HepG2 (cell line): Measurements from ENCODE around the gene SAPCD2. TPM values are rescaled to one million over a fixed set of nuclear protein-coding genes. Genes with fewer than 3 reads are reported as not detected.
A peak's percentile ranks its signal among the peaks of the same experiment; 100 is the strongest.

Experiments
- ATAC-seq: fragments of 200-7000 bp; cut with Tn5 transposase; 3 replicates; pipeline ENCODE4 v1.9.1; 2020; ENCODE audit warnings: mild to moderate bottlenecking, moderate library complexity
- BruUV-seq: library from RNA; stranded (reverse); fragments of 400-500 nt; replicated peaks from 2 replicates; lab custom pipeline; 2021; lab: Mats Ljungman, UMichigan
- CTCF ChIA-PET: fragments of 300-600 bp; formaldehyde crosslinking; extraction: SDS; loops from one replicate; lab custom pipeline; 2021; ENCODE audit warnings: low total read pairs, inconsistent platforms, low intra/inter-chr PET ratio; lab: Yijun Ruan, JAX
- POLR2A ChIA-PET: fragments of 350-600 bp; sonication (Branson Sonifier 250); formaldehyde crosslinking; loops from one replicate; lab custom pipeline; 2020; ENCODE audit warnings: antibody characterized with exemption, inconsistent platforms; lab: Yijun Ruan, JAX
- DNase-seq: peaks from one replicate; pipeline ENCODE4 v3.0.0-alpha.2; 2015; ENCODE audit warnings: low spot score
- FAIRE-seq: peaks from 3 replicates; lab custom pipeline; 2011; peaks lifted over from hg19 to GRCh38; lab: Jason Lieb, UNC
- H2AFZ ChIP-seq: one replicate; pipeline ENCODE4 v1.6.1; 2011; ENCODE audit warnings: low read length, inconsistent platforms
- H3K27ac ChIP-seq: fragments of 300-600 bp; 3 replicates; pipeline ENCODE4 v1.8.0; 2011; ENCODE audit warnings: mixed run types, mild to moderate bottlenecking, mixed read lengths, low read length, inconsistent platforms; ENCODE audit not compliant: insufficient read depth; ENCODE audit errors: extremely low read length
- H3K27me3 ChIP-seq, 2 experiments: fragments of 200-600 bp in 1 of 2; 2 replicates in 1 of 2; 3 replicates in 1 of 2; pipeline versions ENCODE4 v1.6.0 to v1.8.0; 2011; ENCODE audit warnings: low read length in 2 of 2, mild to moderate bottlenecking in 2 of 2, moderate library complexity in 2 of 2, inconsistent platforms in 1 of 2; ENCODE audit not compliant: insufficient read depth in 2 of 2, control insufficient read depth in 1 of 2
- H3K36me3 ChIP-seq, 2 experiments: fragments of 200-600 bp in 1 of 2; replicated peaks in 1 of 2; 2 replicates in 1 of 2; 3 replicates in 1 of 2; pipeline versions ENCODE4 v1.5.1 to v1.8.0; 2011; ENCODE audit warnings: low read length in 2 of 2, inconsistent platforms in 1 of 2; ENCODE audit not compliant: insufficient read depth in 2 of 2, control insufficient read depth in 1 of 2
- H3K4me1 ChIP-seq: 2 replicates; pipeline ENCODE4 v1.5.1; 2012; ENCODE audit warnings: low read length, inconsistent platforms; ENCODE audit not compliant: insufficient read depth
- H3K4me2 ChIP-seq: 2 replicates; pipeline ENCODE4 v1.6.0; 2011; ENCODE audit warnings: low read depth, low read length, inconsistent platforms
- H3K4me3 ChIP-seq, 3 experiments: fragments of 200-600 bp in 1 of 3; sonication (generic), shearing (Covaris generic) in 1 of 3; replicated peaks in 1 of 3; 2 replicates each; pipeline ENCODE4 v1.5.1; 2011 to 2016; ENCODE audit warnings: low read length in 3 of 3, inconsistent platforms in 2 of 3, low read depth in 2 of 3, mild to moderate bottlenecking in 2 of 3, control low read depth in 1 of 3, mixed read lengths in 1 of 3; ENCODE audit not compliant: insufficient read depth in 1 of 3
- H3K79me2 ChIP-seq: one replicate; pipeline ENCODE4 v1.6.1; 2011; ENCODE audit warnings: low read length, inconsistent platforms; ENCODE audit not compliant: insufficient read depth
- H3K9ac ChIP-seq: 2 replicates; pipeline ENCODE4 v1.6.0; 2011; ENCODE audit warnings: mild to moderate bottlenecking, low read depth, low read length, inconsistent platforms; ENCODE audit not compliant: insufficient read depth
- H3K9me3 ChIP-seq: 2 replicates; pipeline ENCODE4 v1.5.1; 2012; ENCODE audit warnings: mild to moderate bottlenecking, low read length
- H4K20me1 ChIP-seq: 2 replicates; pipeline ENCODE4 v1.6.0; 2011; ENCODE audit warnings: inconsistent platforms, mild to moderate bottlenecking, low read length, moderate library complexity; ENCODE audit not compliant: insufficient read depth
- CSRNP1 ChIP-seq: sonication (generic); formaldehyde crosslinking; IDR thresholded peaks from 2 replicates; pipeline ENCODE4 v1.8.1; 2023; ENCODE audit warnings: mild to moderate bottlenecking, missing genetic modification reagents
- GMEB1 ChIP-seq: sonication (generic); formaldehyde crosslinking; IDR thresholded peaks from 2 replicates; pipeline ENCODE4 v1.5.1; 2020; ENCODE audit warnings: missing genetic modification reagents, mild to moderate bottlenecking, borderline replicate concordance
- HES4 ChIP-seq: sonication (generic); formaldehyde crosslinking; IDR thresholded peaks from 2 replicates; pipeline ENCODE4 v1.9.0; 2021; ENCODE audit warnings: mild to moderate bottlenecking, missing genetic modification reagents, borderline replicate concordance
- HNRNPL ChIP-seq: fragments of 200-400 bp; formaldehyde crosslinking; IDR thresholded peaks from 2 replicates; pipeline ENCODE4 v1.6.1; 2017; ENCODE audit warnings: mild to moderate bottlenecking, low read depth, low read length
- JUNB ChIP-seq: sonication (generic); formaldehyde crosslinking; IDR thresholded peaks from 2 replicates; pipeline ENCODE4 v1.8.0; 2022; ENCODE audit warnings: missing genetic modification reagents, mild to moderate bottlenecking, borderline replicate concordance
- MAX ChIP-seq: IDR thresholded peaks from 2 replicates; pipeline ENCODE4 v1.6.1; 2012; ENCODE audit warnings: inconsistent platforms
- MIER2 ChIP-seq: IDR thresholded peaks from 2 replicates; pipeline ENCODE4 v1.6.1; 2016; ENCODE audit warnings: missing biosample characterization, missing genetic modification reagents
- RAD21 ChIP-seq: fragments of 450-650 bp; formaldehyde crosslinking; IDR thresholded peaks from 2 replicates; pipeline ENCODE4 v1.5.0; 2020; ENCODE audit warnings: mild to moderate bottlenecking
- SALL1 ChIP-seq: sonication (generic); formaldehyde crosslinking; IDR thresholded peaks from 2 replicates; pipeline ENCODE4 v1.8.0; 2022; ENCODE audit warnings: mild to moderate bottlenecking, missing genetic modification reagents
- STAG1 ChIP-seq: sonication (generic); formaldehyde crosslinking; IDR thresholded peaks from 2 replicates; pipeline ENCODE4 v1.4.0; 2020; ENCODE audit warnings: missing genetic modification reagents
- ZBTB38 ChIP-seq: sonication (generic); formaldehyde crosslinking; IDR thresholded peaks from 2 replicates; pipeline ENCODE4 v1.5.1; 2020; ENCODE audit warnings: mild to moderate bottlenecking, missing genetic modification reagents
- ZFY ChIP-seq: sonication (generic); formaldehyde crosslinking; IDR thresholded peaks from 2 replicates; pipeline ENCODE4 v1.4.0; 2020; ENCODE audit warnings: missing genetic modification reagents
- ZNF687 ChIP-seq: sonication (generic); formaldehyde crosslinking; IDR thresholded peaks from 2 replicates; pipeline ENCODE4 v1.5.1; 2020; ENCODE audit warnings: mild to moderate bottlenecking, missing genetic modification reagents, moderate library complexity
- WGBS: methylation state at CpG from one replicate; pipeline ENCODE4 v1.1.6; 2017; ENCODE audit warnings: low lambda C conversion rate; 5-methylcytosine and 5-hydroxymethylcytosine counted together
- in situ Hi-C: cut with HindIII; loops from 2 replicates; pipeline ENCODE4 v1.10.0; 2017; ENCODE audit warnings: low pct_unique_long_range_greater_than_20kb; ENCODE audit not compliant: extremely low pct_ligation_motif_present
- intact Hi-C: fragments of 100-400 bp; cut with micrococcal nuclease; formaldehyde crosslinking; loops from one replicate; pipeline ENCODE4 v1.10.0; 2022; ENCODE audit not compliant: unreplicated experiment
- polyA plus RNA-seq, 8 experiments: library from polyadenylated mRNA; depleted of rRNA in 3 of 8; stranded (reverse) in 7 of 8; unstranded in 1 of 8; fragments of >200 nt; fragmentation: Illumina TruSeq in 4 of 8; extraction: Trizol in 4 of 8; gene quantifications; 2 replicates each; pipeline versions ENCODE4 v1.2.1 to v1.2.3, GENCODE V29; 2011 to 2016; ENCODE audit warnings: low read depth in 4 of 8, missing spikeins in 1 of 8, mixed read lengths in 1 of 8; ENCODE audit not compliant: insufficient read depth in 1 of 8
- total RNA-seq, 5 experiments: library from RNA; depleted of rRNA; stranded (reverse); fragments of >200 nt; fragmentation: Illumina TruSeq; extraction: Trizol; gene quantifications; 2 replicates each; pipeline ENCODE4 v1.2.3, GENCODE V29; 2016; ENCODE audit warnings: low read depth in 1 of 5

The SAPCD2 gene
- total and polyA plus RNA-seq, 2 of the 13 experiments (the other 11 are each of a cell fraction or from before 2014, with no cell fraction given), result 21.9 to 42.8 TPM

- Histone ChIP-seq H3K27ac (no peak overlapping the region), H3K4me3 (no peak overlapping the region), H4K20me1 (no peaks in the 10 kb centered on the region; the same call in 1 of the 2 replicates), H3K36me3 (no peaks in the 10 kb centered on the region), H3K9ac (no peak overlapping the region), H3K4me1 (peaks cover 26% of the 10 kb centered on the region), H3K79me2 (peaks cover 7% of the 10 kb centered on the region), H3K9me3 (no peaks in the 10 kb centered on the region), H3K4me2 (no peak overlapping the region), H3K27me3 (peaks cover 3 to 11% of the 10 kb centered on the region in 2 experiments; a peak in 3 of 5 replicates), H2AFZ (no peak overlapping the region)
- ChIA-PET POLR2A (no interaction called here), CTCF (interaction anchor here (1.4 to 2.3 kb wide), 3 partner anchors 14 to 18 kb away, joined by 5 to 12 read pairs (median 11); no protein-coding TSS in a partner anchor)
- no TSS peak for BruUV-seq
- no peak for FAIRE-seq
- in situ Hi-C loops, result loop anchor here (10.0 kb wide), 1 partner anchor 275 kb away; no protein-coding TSS in a partner anchor
- DNase-seq, result no peak
- intact Hi-C loops, result no loop called here
- 80% methylated on average over 31 of the region's 38 CpGs for WGBS
- peak; percentile 27 for ATAC-seq
- 0 out of 2 replicates have a peak, but pooled peaks have one; percentile 33 for TF ChIP-seq MIER2 (CRISPR knock-in tag)
- peak; percentile 44; the same call in 1 of the 2 replicates for TF ChIP-seq HNRNPL
- no peak for TF ChIP-seq ZFY (CRISPR knock-in tag)
- TF ChIP-seq JUNB (CRISPR knock-in tag), result no peak
- peak; percentile 68 for TF ChIP-seq STAG1 (CRISPR knock-in tag)
- TF ChIP-seq ZNF687 (CRISPR knock-in tag), result peak; percentile 41
- TF ChIP-seq SALL1 (CRISPR knock-in tag), result peak; percentile 39; the same call in 1 of the 2 replicates
- no peak for TF ChIP-seq GMEB1 (CRISPR knock-in tag)
- TF ChIP-seq CSRNP1 (CRISPR knock-in tag), result no peak
- TF ChIP-seq RAD21 (CRISPR knock-in tag), result peak; percentile 67
- no peak for TF ChIP-seq HES4 (CRISPR knock-in tag)
- peak; percentile 54; the same call in 1 of the 2 replicates for TF ChIP-seq ZBTB38 (CRISPR knock-in tag)
- TF ChIP-seq MAX, result peak; percentile 13; the same call in 1 of the 2 replicates
Measured at GRCh38 chr9:137049544-137050449, 20.6 kb downstream of the SAPCD2 start.
